ENCODE measurements around the gene RANGAP1. TPM values are rescaled to one million over a fixed set of nuclear protein-coding genes. Genes with fewer than 3 reads are reported as not detected.
A peak's percentile ranks its signal among the peaks of the same experiment; 100 is the strongest.

The RANGAP1 gene
- total and polyA plus RNA-seq, 2 donors (not counting 1 experiment from before 2014, with no cell fraction given), result 37.2 to 59.9 TPM

DNA sequence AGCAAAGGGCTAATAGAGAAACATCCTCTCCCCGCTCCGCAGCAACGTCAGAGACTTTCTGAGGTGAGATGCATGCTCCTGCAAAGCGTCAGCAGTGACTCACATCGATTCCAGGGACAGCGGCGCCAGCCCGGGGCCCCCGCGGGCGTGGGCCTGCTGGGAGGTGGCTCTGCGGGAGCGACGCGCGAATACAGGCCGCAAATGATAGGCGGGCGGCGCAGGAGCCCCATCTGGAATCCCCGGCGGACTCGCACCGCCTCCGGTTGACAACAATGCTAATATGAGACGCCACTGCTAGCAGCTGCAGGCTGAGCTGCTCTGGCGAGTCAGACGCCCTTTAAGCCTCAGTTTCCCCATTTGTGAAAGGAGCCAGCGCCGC lies 557 bp downstream of the RANGAP1 start:
- H2AFZ ChIP-seq (ENCODE audit: low read length), result no peak overlapping the region
- H3K27me3 ChIP-seq (ENCODE audit: control insufficient read depth, insufficient read depth, low read length), result no peaks in the 10 kb centered on the region
- DNase-seq (ENCODE audit: low read depth in 2 of 2), result peak; percentile 85 to 94
- H3K4me1 ChIP-seq (ENCODE audit: control insufficient read depth, extremely low read depth, insufficient read depth, low read length), result peaks cover 24% of the 10 kb centered on the region
- peaks cover 38% of the 10 kb centered on the region for H3K79me2 ChIP-seq (ENCODE audit: control insufficient read depth, insufficient read depth, low read length)
- H3K4me2 ChIP-seq (ENCODE audit: extremely low read depth, insufficient read depth, low read length), result peak overlapping the region; percentile 88
- H4K20me1 ChIP-seq (ENCODE audit: control insufficient read depth, extremely low read depth, insufficient read depth, low read length), result no peaks in the 10 kb centered on the region
- peak overlapping the region; percentile 59 to 93 (median 73) for H3K4me3 ChIP-seq (replicated peaks in 1 of 4; ENCODE audit: control extremely low read depth in 1 of 4, insufficient read depth in 1 of 4, low read depth in 3 of 4, low read length in 4 of 4)
- TF ChIP-seq EZH2 (IDR thresholded peaks at IDR 0.05; ENCODE audit: low read length, missing control alignments), result no peak
- TF ChIP-seq, protein P1, sequence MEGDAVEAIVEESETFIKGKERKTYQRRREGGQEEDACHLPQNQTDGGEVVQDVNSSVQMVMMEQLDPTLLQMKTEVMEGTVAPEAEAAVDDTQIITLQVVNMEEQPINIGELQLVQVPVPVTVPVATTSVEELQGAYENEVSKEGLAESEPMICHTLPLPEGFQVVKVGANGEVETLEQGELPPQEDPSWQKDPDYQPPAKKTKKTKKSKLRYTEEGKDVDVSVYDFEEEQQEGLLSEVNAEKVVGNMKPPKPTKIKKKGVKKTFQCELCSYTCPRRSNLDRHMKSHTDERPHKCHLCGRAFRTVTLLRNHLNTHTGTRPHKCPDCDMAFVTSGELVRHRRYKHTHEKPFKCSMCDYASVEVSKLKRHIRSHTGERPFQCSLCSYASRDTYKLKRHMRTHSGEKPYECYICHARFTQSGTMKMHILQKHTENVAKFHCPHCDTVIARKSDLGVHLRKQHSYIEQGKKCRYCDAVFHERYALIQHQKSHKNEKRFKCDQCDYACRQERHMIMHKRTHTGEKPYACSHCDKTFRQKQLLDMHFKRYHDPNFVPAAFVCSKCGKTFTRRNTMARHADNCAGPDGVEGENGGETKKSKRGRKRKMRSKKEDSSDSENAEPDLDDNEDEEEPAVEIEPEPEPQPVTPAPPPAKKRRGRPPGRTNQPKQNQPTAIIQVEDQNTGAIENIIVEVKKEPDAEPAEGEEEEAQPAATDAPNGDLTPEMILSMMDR (conservative IDR thresholded peaks at IDR 0.05 in 1 of 2, IDR thresholded peaks at IDR 0.05 in 1 of 2; ENCODE audit: low read depth in 1 of 2, low read length in 2 of 2), result no peak
- H3K27ac ChIP-seq (ENCODE audit: insufficient read depth, low read length), result peak overlapping the region; percentile 91
- H3K36me3 ChIP-seq (ENCODE audit: control insufficient read depth, insufficient read depth, low read length), result peaks cover 12% of the 10 kb centered on the region
- H3K9ac ChIP-seq (ENCODE audit: insufficient read depth, low read length), result peak overlapping the region; percentile 77
- no peaks in the 10 kb centered on the region for H3K9me3 ChIP-seq (ENCODE audit: control insufficient read depth, insufficient read depth, low read depth, low read length)

DNA sequence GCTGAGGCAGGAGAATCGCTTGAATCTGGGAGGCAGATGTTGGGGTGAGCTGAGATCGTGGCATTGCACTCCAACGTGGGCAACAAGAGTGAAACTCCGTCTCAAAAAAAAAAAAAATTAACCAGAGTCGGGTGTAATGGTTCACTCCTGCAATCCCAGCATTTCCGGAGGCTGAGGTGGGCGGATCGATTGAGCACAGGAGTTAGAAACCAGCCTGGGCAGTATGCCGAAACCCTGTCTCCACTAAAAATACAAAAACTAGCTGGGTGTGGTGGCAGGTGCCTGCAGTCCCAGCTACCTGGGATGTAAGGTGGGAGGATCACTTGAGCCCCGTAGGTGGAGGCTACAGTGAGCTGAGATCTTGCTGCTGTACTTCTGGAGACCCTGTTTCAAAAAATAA lies 1.5 kb downstream of the RANGAP1 start:
- Histone ChIP-seq H3K36me3 (ENCODE audit: control insufficient read depth, insufficient read depth, low read length) (peaks cover 17% of the 10 kb centered on the region), H3K4me1 (ENCODE audit: control insufficient read depth, extremely low read depth, insufficient read depth, low read length) (peaks cover 17% of the 10 kb centered on the region), H3K27ac (ENCODE audit: insufficient read depth, low read length) (peak overlapping the region; percentile 91)

DNA sequence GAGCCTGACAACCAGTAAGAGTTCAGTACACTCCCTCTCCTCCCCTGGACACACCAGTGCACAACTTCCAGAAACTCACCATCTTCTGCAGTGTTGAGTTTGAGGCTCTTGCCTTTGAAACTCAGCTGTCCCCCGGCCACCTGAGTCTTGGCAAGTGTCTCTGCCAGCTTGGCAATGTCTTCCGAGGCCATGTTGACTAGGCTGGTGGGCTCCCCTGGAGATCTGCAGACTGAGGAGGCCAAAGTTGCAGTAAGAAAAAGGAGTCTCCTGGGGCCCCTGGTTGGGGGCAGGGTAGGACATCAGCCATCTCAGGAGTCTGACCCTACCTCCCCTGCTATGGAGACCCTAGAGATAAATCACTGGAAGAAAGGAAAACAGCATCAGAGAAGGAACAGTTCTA lies 5.1 kb downstream of the RANGAP1 start:
- Histone ChIP-seq H4K20me1 (ENCODE audit: control insufficient read depth, extremely low read depth, insufficient read depth, low read length) (no peaks in the 10 kb centered on the region), H3K4me2 (ENCODE audit: extremely low read depth, insufficient read depth, low read length) (no peak overlapping the region), H3K79me2 (ENCODE audit: control insufficient read depth, insufficient read depth, low read length) (peaks cover 52% of the 10 kb centered on the region), H3K9ac (ENCODE audit: insufficient read depth, low read length) (no peak overlapping the region), H3K27me3 (ENCODE audit: control insufficient read depth, insufficient read depth, low read length) (no peaks in the 10 kb centered on the region), H3K36me3 (ENCODE audit: control insufficient read depth, insufficient read depth, low read length) (peaks cover 22% of the 10 kb centered on the region), H3K27ac (ENCODE audit: insufficient read depth, low read length) (no peak overlapping the region), H2AFZ (ENCODE audit: low read length) (no peak overlapping the region), H3K9me3 (ENCODE audit: control insufficient read depth, insufficient read depth, low read depth, low read length) (no peaks in the 10 kb centered on the region), H3K4me1 (ENCODE audit: control insufficient read depth, extremely low read depth, insufficient read depth, low read length) (peaks cover 5% of the 10 kb centered on the region), H3K4me3 (replicated peaks in 1 of 4; ENCODE audit: control extremely low read depth in 1 of 4, insufficient read depth in 1 of 4, low read depth in 3 of 4, low read length in 4 of 4) (no peak overlapping the region)
- DNase-seq (ENCODE audit: low read depth in 2 of 2), result no peak
- TF ChIP-seq EZH2 (IDR thresholded peaks at IDR 0.05; ENCODE audit: low read length, missing control alignments), result no peak
- TF ChIP-seq, protein P1 (conservative IDR thresholded peaks at IDR 0.05 in 1 of 2, IDR thresholded peaks at IDR 0.05 in 1 of 2; ENCODE audit: low read depth in 1 of 2, low read length in 2 of 2), result no peak

More for the DNA sequence above, 1.5 kb downstream of the RANGAP1 start:
- H3K4me3 ChIP-seq (replicated peaks in 1 of 4; ENCODE audit: control extremely low read depth in 1 of 4, insufficient read depth in 1 of 4, low read depth in 3 of 4, low read length in 4 of 4), result peak overlapping the region in 3 of 4 experiments; percentile 23 to 93 (median 81)
- H4K20me1 ChIP-seq (ENCODE audit: control insufficient read depth, extremely low read depth, insufficient read depth, low read length), result no peaks in the 10 kb centered on the region
- no peaks in the 10 kb centered on the region for H3K9me3 ChIP-seq (ENCODE audit: control insufficient read depth, insufficient read depth, low read depth, low read length)
- TF ChIP-seq, protein P1 (conservative IDR thresholded peaks at IDR 0.05 in 1 of 2, IDR thresholded peaks at IDR 0.05 in 1 of 2; ENCODE audit: low read depth in 1 of 2, low read length in 2 of 2), result no peak
- no peak for TF ChIP-seq EZH2 (IDR thresholded peaks at IDR 0.05; ENCODE audit: low read length, missing control alignments)
- H3K9ac ChIP-seq (ENCODE audit: insufficient read depth, low read length), result no peak overlapping the region
- peaks cover 44% of the 10 kb centered on the region for H3K79me2 ChIP-seq (ENCODE audit: control insufficient read depth, insufficient read depth, low read length)
- H3K27me3 ChIP-seq (ENCODE audit: control insufficient read depth, insufficient read depth, low read length), result no peaks in the 10 kb centered on the region
- peak overlapping the region; percentile 88 for H3K4me2 ChIP-seq (ENCODE audit: extremely low read depth, insufficient read depth, low read length)
- DNase-seq (ENCODE audit: low read depth in 2 of 2), result no peak
- no peak overlapping the region for H2AFZ ChIP-seq (ENCODE audit: low read length)
